Endothelial cell of umbilical vein (primary cell): ENCODE measurements around the gene ADAMTS6. TPM values are rescaled to one million over a fixed set of nuclear protein-coding genes. Genes with fewer than 3 reads are reported as not detected.

Experiments
- BruUV-seq: library from RNA; stranded (reverse); fragments of 400-500 nt; replicated peaks from 2 replicates; lab custom pipeline; 2021; lab: Mats Ljungman, UMichigan
- CTCF ChIA-PET: fragments of 300-600, 350-600 bp; sonication (Branson Sonifier 250); formaldehyde crosslinking; loops from one replicate; lab custom pipeline; 2021; ENCODE audit warnings: antibody characterized with exemption, inconsistent platforms; lab: Charles Lee
- POLR2A ChIA-PET: fragments of 300-600, 350-600 bp; sonication (Branson Sonifier 250); formaldehyde crosslinking; loops from one replicate; lab custom pipeline; 2021; ENCODE audit warnings: antibody characterized with exemption, inconsistent platforms; lab: Charles Lee
- DNase-seq: peaks from one replicate; pipeline ENCODE4 v3.0.0-alpha.2; 2011; ENCODE audit warnings: low read depth, low spot score
- FAIRE-seq: peaks from 2 replicates; lab custom pipeline; 2011; peaks lifted over from hg19 to GRCh38; lab: Jason Lieb, UNC
- H2AFZ ChIP-seq: 2 replicates; pipeline ENCODE4 v1.6.0; 2012; ENCODE audit warnings: low read depth, low read length, control low read depth, inconsistent platforms
- H3K27ac ChIP-seq: 2 replicates; pipeline ENCODE4 v1.5.1; 2011; ENCODE audit warnings: low read depth, mild to moderate bottlenecking, control low read depth, low read length, moderate library complexity; ENCODE audit not compliant: insufficient read depth
- H3K27me3 ChIP-seq, 2 experiments: 2 replicates each; pipeline versions ENCODE4 v1.6.0 to v1.6.1; 2011; ENCODE audit warnings: low read length in 2 of 2, mixed read lengths in 1 of 2; ENCODE audit not compliant: control insufficient read depth in 2 of 2, insufficient read depth in 2 of 2
- H3K36me3 ChIP-seq, 2 experiments: 2 replicates in 1 of 2; 3 replicates in 1 of 2; pipeline ENCODE4 v1.5.1; 2011; ENCODE audit warnings: low read length in 2 of 2, mild to moderate bottlenecking in 1 of 2, moderate library complexity in 1 of 2; ENCODE audit not compliant: control insufficient read depth in 2 of 2, insufficient read depth in 2 of 2; ENCODE audit errors: extremely low read depth in 1 of 2
- H3K4me1 ChIP-seq: 3 replicates; pipeline ENCODE4 v1.5.1; 2011; ENCODE audit warnings: mild to moderate bottlenecking, low read length; ENCODE audit not compliant: control insufficient read depth, insufficient read depth; ENCODE audit errors: extremely low read depth
- H3K4me2 ChIP-seq: 2 replicates; pipeline ENCODE4 v1.6.1; 2011; ENCODE audit warnings: low read length, control low read depth, mixed read lengths; ENCODE audit not compliant: insufficient read depth
- H3K4me3 ChIP-seq, 3 experiments: fragments of 200-600 bp in 1 of 3; sonication (generic), shearing (Covaris generic) in 1 of 3; replicated peaks in 1 of 3; 2 replicates each; pipeline ENCODE4 v1.5.1; 2011 to 2016; ENCODE audit warnings: control low read depth in 3 of 3, low read length in 3 of 3, mild to moderate bottlenecking in 2 of 3, inconsistent platforms in 1 of 3, low read depth in 1 of 3, moderate library complexity in 1 of 3; ENCODE audit not compliant: insufficient read depth in 1 of 3
- H3K79me2 ChIP-seq: 2 replicates; pipeline ENCODE4 v1.6.0; 2012; ENCODE audit warnings: low read length, inconsistent platforms; ENCODE audit not compliant: control insufficient read depth, insufficient read depth
- H3K9ac ChIP-seq: replicated peaks from 2 replicates; pipeline ENCODE3; 2011; ENCODE audit warnings: low read length, control low read depth; ENCODE audit not compliant: insufficient read depth; ENCODE audit errors: extremely low read depth
- H3K9me1 ChIP-seq: replicated peaks from 3 replicates; pipeline ENCODE4 v1.6.0; 2011; ENCODE audit warnings: mild to moderate bottlenecking, low read length; ENCODE audit not compliant: control insufficient read depth, insufficient read depth; ENCODE audit errors: extremely low read depth
- H3K9me3 ChIP-seq: replicated peaks from 2 replicates; pipeline ENCODE4 v1.5.1; 2012; ENCODE audit warnings: low read length, inconsistent platforms; ENCODE audit not compliant: control insufficient read depth, insufficient read depth
- H4K20me1 ChIP-seq: replicated peaks from 2 replicates; pipeline ENCODE3; 2011; ENCODE audit warnings: mild to moderate bottlenecking, low read length; ENCODE audit not compliant: control insufficient read depth, insufficient read depth; ENCODE audit errors: extremely low read depth
- CTCF ChIP-seq, 2 donors: IDR thresholded peaks; 1 replicate in 1 of 2; 2 replicates in 1 of 2; pipeline ENCODE4 v1.5.1; 2011; ENCODE audit warnings: low read length in 2 of 2, mild to moderate bottlenecking in 2 of 2, moderate library complexity in 2 of 2, control low read depth in 1 of 2, inconsistent platforms in 1 of 2, low read depth in 1 of 2; ENCODE audit not compliant: insufficient read depth in 1 of 2; ENCODE audit errors: extremely low read depth in 1 of 2
- EZH2 ChIP-seq: IDR thresholded peaks from 2 replicates; pipeline ENCODE4 v1.6.1; 2012; ENCODE audit warnings: borderline replicate concordance, low read depth, mild to moderate bottlenecking, moderate library complexity, low read length, inconsistent platforms; ENCODE audit not compliant: severe bottlenecking
- FOS ChIP-seq: IDR thresholded peaks from 2 replicates; pipeline ENCODE4 v1.6.1; 2011; ENCODE audit warnings: mild to moderate bottlenecking, low read length, moderate library complexity, borderline replicate concordance; ENCODE audit not compliant: insufficient read depth
- GATA2 ChIP-seq: IDR thresholded peaks from 2 replicates; pipeline ENCODE4 v1.7.0; 2011; ENCODE audit warnings: low read depth, mild to moderate bottlenecking, moderate library complexity, mixed read lengths, low read length; ENCODE audit not compliant: insufficient read length, insufficient read depth
- JUN ChIP-seq: IDR thresholded peaks from 2 replicates; pipeline ENCODE4 v1.6.1; 2011; ENCODE audit warnings: borderline replicate concordance, low read depth; ENCODE audit not compliant: insufficient read length, insufficient read depth
- MAX ChIP-seq: IDR thresholded peaks from 2 replicates; pipeline ENCODE4 v1.6.1; 2011; ENCODE audit not compliant: insufficient read depth, insufficient read length
- MYC ChIP-seq: IDR thresholded peaks from one replicate; pipeline ENCODE4 v1.6.1; 2011; ENCODE audit warnings: mild to moderate bottlenecking, low read depth, low read length
- POLR2A ChIP-seq: IDR thresholded peaks from 2 replicates; pipeline ENCODE4 v1.6.1; 2012; ENCODE audit warnings: low read depth, mild to moderate bottlenecking, control low read depth, low read length
- POLR2AphosphoS5 ChIP-seq: IDR thresholded peaks from 2 replicates; pipeline ENCODE4 v1.6.1; 2012; ENCODE audit warnings: low read depth, mild to moderate bottlenecking, control low read depth, low read length, moderate library complexity; ENCODE audit not compliant: insufficient read depth
- dilution Hi-C: fragments of 300-500 bp; cut with MboI; formaldehyde crosslinking; loops from one replicate; pipeline ENCODE4 v1.15.0; 2019; ENCODE audit warnings: low sequenced_read_pairs; ENCODE audit not compliant: extremely low pct_ligation_motif_present
- intact Hi-C: fragments of 100-400 bp; cut with micrococcal nuclease; formaldehyde crosslinking; loops from one replicate; pipeline ENCODE4 v1.10.0; 2022
- polyA plus RNA-seq, 4 experiments: library from polyadenylated mRNA; depleted of rRNA in 3 of 4; stranded (reverse) in 3 of 4; unstranded in 1 of 4; fragments of >200 nt; gene quantifications; 2 replicates each; pipeline versions ENCODE4 v1.2.1 to v1.2.3, GENCODE V29; 2011 to 2012; ENCODE audit warnings: missing spikeins in 1 of 4
- total RNA-seq: library from RNA; stranded (reverse); gene quantifications from 2 replicates; pipeline ENCODE4 v1.2.3, GENCODE V29; 2021

The ADAMTS6 gene
- total and polyA plus RNA-seq, 2 donors (not counting 3 experiments of a cell fraction or from before 2014, with no cell fraction given), result 20.4 to 43.4 TPM

GRCh38 chr5:65262649-65263059 lies 219.1 kb downstream of the ADAMTS6 start:
- Histone ChIP-seq H3K4me2 (peak overlapping the region; percentile 79), H2AFZ (peak overlapping the region; percentile 52), H4K20me1 (no peaks in the 10 kb centered on the region), H3K4me3 (peak overlapping the region in 1 of 3 experiments; percentile 29), H3K9ac (peak overlapping the region; percentile 12), H3K79me2 (no peaks in the 10 kb centered on the region), H3K9me1 (no peaks in the 10 kb centered on the region), H3K27ac (peak overlapping the region; percentile 62), H3K36me3 (peaks cover 0 to 8% of the 10 kb centered on the region in 2 experiments), H3K9me3 (no peaks in the 10 kb centered on the region), H3K27me3 (no peaks in the 10 kb centered on the region), H3K4me1 (peaks cover 28% of the 10 kb centered on the region)
- intact Hi-C loops, result loop anchor here (2.0 to 5.0 kb wide), 2 partner anchors 65 to 220 kb away; no protein-coding TSS in a partner anchor
- peak; percentile 50 for FAIRE-seq
- BruUV-seq, result TSS peak; percentile 96
- peak; percentile 76 for DNase-seq
- dilution Hi-C loops, result no loop called here
- ChIA-PET POLR2A (interaction anchor here (0.6 kb wide), 1 partner anchor 537 kb away, joined by 5 read pairs; no protein-coding TSS in a partner anchor), CTCF (interaction anchor here (0.8 to 2.8 kb wide), 11 partner anchors 9 to 451 kb away, joined by 3 to 15 read pairs (median 6); no protein-coding TSS in a partner anchor)
- TF ChIP-seq CTCF (IDR thresholded peaks at IDR 0.05; ENCODE audit: extremely low read depth in 1 of 2, insufficient read depth in 1 of 2, low read depth in 1 of 2, low read length in 2 of 2), result no peak
- TF ChIP-seq FOS, result no peak
- TF ChIP-seq EZH2, result no peak
- TF ChIP-seq GATA2, result peak; percentile 32
- no peak for TF ChIP-seq JUN
- TF ChIP-seq POLR2A, result no peak
- peak; percentile 12 for TF ChIP-seq POLR2AphosphoS5
- TF ChIP-seq MAX, result no peak
- TF ChIP-seq MYC, result no peak
